Kidney (tissue), 14 donors: ENCODE data around the gene PRR29. TPM values are rescaled to one million over a fixed set of nuclear protein-coding genes. Genes with fewer than 3 reads are reported as not detected.

Experiments
- DNase-seq, 5 donors: peaks; one replicate each; pipeline ENCODE4 v3.0.0-alpha.2; 2013 to 2020
- FAIRE-seq: peaks from 2 replicates; lab custom pipeline; 2012; peaks lifted over from hg19 to GRCh38; lab: Jason Lieb, UNC
- H3K27ac ChIP-seq, 2 donors: one replicate each; pipeline ENCODE4 v1.7.0; 2013; ENCODE audit warnings: low read depth in 2 of 2, low read length in 2 of 2, inconsistent platforms in 1 of 2
- H3K27me3 ChIP-seq: one replicate; pipeline ENCODE4 v1.7.1; 2013; ENCODE audit warnings: low read length, inconsistent platforms; ENCODE audit not compliant: control insufficient read depth, insufficient read depth
- H3K36me3 ChIP-seq, 3 donors: one replicate each; pipeline versions ENCODE4 v1.7.0 to v1.7.1; 2013; ENCODE audit warnings: low read length in 3 of 3, control low read depth in 1 of 3, inconsistent platforms in 1 of 3; ENCODE audit not compliant: insufficient read depth in 3 of 3, control insufficient read depth in 2 of 3
- H3K4me1 ChIP-seq, 3 donors: one replicate each; pipeline versions ENCODE4 v1.7.0 to v1.7.1; 2013; ENCODE audit warnings: low read length in 3 of 3, inconsistent platforms in 1 of 3, low read depth in 1 of 3; ENCODE audit not compliant: control insufficient read depth in 2 of 3, insufficient read depth in 2 of 3
- H3K4me3 ChIP-seq, 3 donors: one replicate each; pipeline versions ENCODE4 v1.7.0 to v1.8.1; 2013; ENCODE audit warnings: low read length in 3 of 3, control low read depth in 1 of 3, inconsistent platforms in 1 of 3
- H3K9ac ChIP-seq, 3 donors: one replicate each; pipeline versions ENCODE4 v1.7.0 to v1.7.1; 2013; ENCODE audit warnings: low read length in 3 of 3, control low read depth in 1 of 3, inconsistent platforms in 1 of 3
- H3K9me3 ChIP-seq, 3 donors: one replicate each; pipeline versions ENCODE4 v1.7.0 to v1.7.1; 2013; ENCODE audit warnings: low read length in 3 of 3, control low read depth in 1 of 3, inconsistent platforms in 1 of 3; ENCODE audit not compliant: control insufficient read depth in 2 of 3, insufficient read depth in 1 of 3
- CTCF ChIP-seq: IDR thresholded peaks from 3 replicates; pipeline ENCODE4 v1.5.1; 2012; ENCODE audit warnings: mild to moderate bottlenecking, moderate library complexity, borderline replicate concordance; ENCODE audit not compliant: insufficient read depth; ENCODE audit errors: extremely low read depth
- intact Hi-C: fragments of 100-400 bp; cut with DNase I; formaldehyde crosslinking; loops from one replicate; pipeline ENCODE4 v1.11.1; 2022
- polyA plus RNA-seq: library from polyadenylated mRNA; stranded (reverse); fragments of 350-450 nt; fragmentation: Illumina TruSeq; extraction: RNeasy Lipid Tissue Mini Kit (QIAGEN cat#74804); gene quantifications from one replicate; pipeline ENCODE4 v1.2.3, GENCODE V29; 2014; ENCODE audit warnings: low read depth, low replicate concordance; ENCODE audit not compliant: insufficient read depth
- total RNA-seq: library from RNA; stranded (reverse); fragmentation: NEBNext Ultra II Directional; extraction: Animal tissue kit (Norgen Biotek cat#: 25700); gene quantifications from one replicate; pipeline ENCODE4 v1.2.1, GENCODE V29; 2021
- donor health status: control.
- donor health status: control.
- donor health status: control.
- donor health status: control.
- donor health status: control.
- donor health status: DM: yes; HTN: yes; CAD: no.
- donor health status: Normal renal cell carcinoma (clear cell type).

PRR29 gene
- total and polyA plus RNA-seq, 2 donors from 2014 or later: 1.2 to 4.4 TPM

DNA sequence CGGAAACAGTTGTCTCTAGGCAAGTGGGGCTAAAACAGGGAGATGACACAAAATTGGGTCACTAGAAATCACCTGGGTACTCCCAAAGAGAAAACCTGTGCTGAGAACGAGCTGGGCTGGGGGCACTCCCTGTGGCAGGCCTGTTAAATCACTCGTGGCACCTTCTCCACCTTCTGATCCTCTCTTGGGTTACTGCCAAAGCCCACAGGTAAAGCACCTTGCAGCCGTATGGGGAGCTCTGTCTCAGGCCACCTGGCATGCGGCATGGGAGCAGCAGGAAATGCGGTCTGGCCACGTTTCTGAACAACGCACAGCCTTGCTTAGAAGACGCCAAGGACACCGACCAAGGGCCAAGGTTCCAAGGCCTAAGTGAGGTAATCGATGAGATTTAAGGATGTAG, 43.8 kb downstream of the PRR29 start:
- no peaks in the 10 kb centered on the region for H3K9me3 ChIP-seq
- no peaks in the 10 kb centered on the region for H3K27me3 ChIP-seq
- no peaks in the 10 kb centered on the region for H3K4me1 ChIP-seq
- FAIRE-seq (no peak), DNase-seq (no peak)
- H3K27ac ChIP-seq: no peak overlapping the region
- TF ChIP-seq CTCF: no peak
- intact Hi-C loops: no loop called here
- no peak overlapping the region for H3K9ac ChIP-seq
- H3K36me3 ChIP-seq: peaks cover 0 to 26% (median 24%) of the 10 kb centered on the region in 3 donors
- H3K4me3 ChIP-seq: no peak overlapping the region

GRCh38 chr17:64042700-64043485, 44.7 kb downstream of the PRR29 start:
- no peak overlapping the region for H3K27ac ChIP-seq
- no peaks in the 10 kb centered on the region for H3K27me3 ChIP-seq
- DNase-seq: no peak
- H3K9ac ChIP-seq: no peak overlapping the region
- no peak for TF ChIP-seq CTCF
- peaks cover 0 to 26% (median 24%) of the 10 kb centered on the region in 3 donors for H3K36me3 ChIP-seq
- FAIRE-seq: no peak
- H3K9me3 ChIP-seq: no peaks in the 10 kb centered on the region
- no peaks in the 10 kb centered on the region for H3K4me1 ChIP-seq
- no peak overlapping the region for H3K4me3 ChIP-seq
- intact Hi-C loops: no loop called here

DNA sequence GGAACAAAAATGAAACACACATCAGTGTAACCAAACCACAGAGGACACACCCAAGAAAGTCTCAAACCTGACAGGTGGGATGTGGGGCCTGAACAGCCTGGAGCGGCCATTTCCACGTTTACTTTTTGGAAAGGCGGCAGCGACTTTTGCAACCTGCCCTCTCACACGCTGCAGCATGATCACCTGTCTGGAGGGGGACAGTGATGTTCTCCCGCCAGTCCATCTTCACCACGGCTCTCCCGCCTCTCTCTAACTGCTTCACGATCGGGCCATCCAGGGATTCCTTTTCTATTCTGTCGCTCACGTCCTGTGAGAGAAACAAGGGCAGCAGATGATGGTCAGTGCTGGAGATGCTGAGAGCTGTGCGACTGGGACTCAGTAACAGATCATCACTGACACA, 47.0 kb downstream of the PRR29 start:
- no peaks in the 10 kb centered on the region for H3K4me1 ChIP-seq
- H3K9me3 ChIP-seq: no peaks in the 10 kb centered on the region
- H3K27me3 ChIP-seq: no peaks in the 10 kb centered on the region
- no peak for TF ChIP-seq CTCF
- no peak overlapping the region for H3K9ac ChIP-seq
- H3K36me3 ChIP-seq: peaks cover 0 to 36% (median 34%) of the 10 kb centered on the region in 3 donors
- intact Hi-C loops: no loop called here
- no peak overlapping the region for H3K4me3 ChIP-seq
- H3K27ac ChIP-seq: no peak overlapping the region
- DNase-seq: no peak
- FAIRE-seq: no peak
